GM19463 (cell line): Measurements from ENCODE around the gene CHRM5.
A peak's percentile ranks its signal among the peaks of the same experiment; 100 is the strongest.

Experiments
- ATAC-seq: cut with Tn5 transposase; IDR thresholded peaks from one replicate; pipeline ENCODE4 v1.9.1; 2021; ENCODE audit warnings: mild to moderate bottlenecking, moderate library complexity; ENCODE audit not compliant: unreplicated experiment

CHRM5 gene

GRCh38 chr15:33968224-33968623, at the start of gene CHRM5:
Gene CHRM5 (plus strand): TSS chr15:33968497. CDS start chr15:34062718, 94,221 bp downstream.
- ATAC-seq: no peak

- ATAC-seq: no peak
Measured at GRCh38 chr15:33923446-33923845, 44.9 kb upstream of the CHRM5 start.

GRCh38 chr15:33926260-33926659, 42.0 kb upstream of the CHRM5 start:
- ATAC-seq: no peak

GRCh38 chr15:33932734-33933133, 35.6 kb upstream of the CHRM5 start:
- ATAC-seq: no peak

- ATAC-seq: no peak
Measured at GRCh38 chr15:33934396-33934795, 33.9 kb upstream of the CHRM5 start.

- ATAC-seq: no peak
Measured at GRCh38 chr15:33934921-33935320, 33.4 kb upstream of the CHRM5 start.

- ATAC-seq: peak; percentile 95
Measured at GRCh38 chr15:33941279-33942063, 26.8 kb upstream of the CHRM5 start.

GRCh38 chr15:33946152-33946551, 22.1 kb upstream of the CHRM5 start:
- ATAC-seq: no peak

- no peak for ATAC-seq
Measured at GRCh38 chr15:33955945-33956344, 12.4 kb upstream of the CHRM5 start.

- ATAC-seq: no peak
Measured at GRCh38 chr15:33956397-33956796, 11.9 kb upstream of the CHRM5 start.

- ATAC-seq: no peak
Measured at GRCh38 chr15:33959844-33960548, 8.3 kb upstream of the CHRM5 start.

- no peak for ATAC-seq
Measured at GRCh38 chr15:33960549-33960935, 7.8 kb upstream of the CHRM5 start.

- ATAC-seq: no peak
Measured at GRCh38 chr15:33963831-33964664, 4.2 kb upstream of the CHRM5 start.

GRCh38 chr15:33964665-33965040, 3.6 kb upstream of the CHRM5 start:
- no peak for ATAC-seq

- ATAC-seq: no peak
Measured at GRCh38 chr15:33968821-33969220, 524 bp downstream of the CHRM5 start.

GRCh38 chr15:33971811-33972210, 3.5 kb downstream of the CHRM5 start:
- no peak for ATAC-seq

- ATAC-seq: no peak
Measured at GRCh38 chr15:33975022-33975565, 6.8 kb downstream of the CHRM5 start.

- ATAC-seq: no peak
Measured at GRCh38 chr15:33980159-33980558, 11.9 kb downstream of the CHRM5 start.

GRCh38 chr15:33982516-33982915, 14.2 kb downstream of the CHRM5 start:
- ATAC-seq: no peak

GRCh38 chr15:33985287-33985686, 17.0 kb downstream of the CHRM5 start:
- ATAC-seq: no peak

GRCh38 chr15:33985751-33986150, 17.5 kb downstream of the CHRM5 start:
- ATAC-seq: no peak
